ENCODE results near the gene SORCS2.

Gene SORCS2

GRCh38 chr4:7542781-7543180 is 350.4 kb downstream of the SORCS2 start:
- DNase-seq: no peak

DNA sequence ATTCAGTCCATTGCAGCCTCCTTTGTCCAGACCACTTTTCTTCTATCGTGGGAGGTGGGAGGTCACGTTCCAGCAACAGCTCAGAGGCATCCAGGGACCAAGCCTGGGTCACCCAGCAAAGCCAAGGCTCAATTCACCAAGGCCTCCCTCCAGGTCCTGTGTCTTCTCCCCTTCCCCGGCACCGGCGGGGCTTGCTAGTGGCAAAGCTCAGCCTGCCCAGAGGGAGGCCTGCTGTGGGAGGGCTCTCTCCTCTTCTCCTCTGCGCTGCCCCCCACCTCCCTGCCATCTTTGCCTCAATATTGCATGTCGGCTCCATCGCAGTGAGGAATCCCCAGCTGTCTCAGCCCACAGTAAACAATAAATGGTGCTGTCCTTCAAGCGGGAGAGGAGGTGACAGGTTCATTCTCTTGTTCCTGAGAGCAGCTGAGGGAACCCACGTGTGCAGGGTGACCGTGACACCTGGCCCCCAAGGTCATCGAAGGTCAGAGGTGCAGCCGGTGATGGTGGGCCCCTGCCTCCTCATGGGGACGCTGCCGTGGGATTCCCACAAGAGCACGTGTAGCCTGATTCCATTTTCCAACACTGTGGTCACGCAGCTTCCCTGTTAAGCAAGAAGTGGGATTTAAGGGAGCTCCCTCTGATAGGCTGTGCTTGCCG is 353.9 kb downstream of the SORCS2 start:
- DNase-seq: no peak

GRCh38 chr4:7546809-7547367 is 354.6 kb downstream of the SORCS2 start:
- no peak for DNase-seq

DNA sequence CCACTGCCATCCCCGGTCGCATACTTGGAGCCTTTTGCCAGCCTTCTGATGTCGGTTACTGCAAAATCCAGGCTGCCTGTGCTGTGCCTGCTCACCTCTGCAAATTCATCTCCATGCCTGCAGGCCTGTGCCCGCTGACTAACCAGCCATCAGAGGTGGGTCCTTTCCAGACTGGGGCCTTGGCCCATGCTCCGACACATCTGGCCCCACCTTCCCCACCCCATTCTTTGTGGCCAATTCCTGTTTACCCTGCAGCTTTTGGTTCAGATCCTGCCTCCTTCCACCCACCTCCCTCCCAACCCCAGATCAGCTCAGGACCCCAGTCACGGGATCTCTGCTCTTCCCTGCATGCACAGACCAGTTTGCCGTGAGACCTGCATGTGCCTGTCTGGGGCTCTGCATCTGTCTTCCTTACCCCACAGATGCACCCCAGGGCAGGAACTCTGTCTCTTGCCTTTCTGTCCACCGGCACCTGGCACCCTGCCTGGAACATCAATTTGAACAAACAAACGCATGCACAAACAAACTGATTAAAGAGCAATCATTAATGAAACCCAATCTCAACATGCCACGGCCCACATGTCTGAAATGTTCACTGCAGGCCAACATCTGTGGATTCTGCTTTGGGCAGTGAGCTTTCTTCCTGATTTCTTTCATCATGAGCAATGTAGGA is 355.2 kb downstream of the SORCS2 start:
- DNase-seq: no peak

DNA sequence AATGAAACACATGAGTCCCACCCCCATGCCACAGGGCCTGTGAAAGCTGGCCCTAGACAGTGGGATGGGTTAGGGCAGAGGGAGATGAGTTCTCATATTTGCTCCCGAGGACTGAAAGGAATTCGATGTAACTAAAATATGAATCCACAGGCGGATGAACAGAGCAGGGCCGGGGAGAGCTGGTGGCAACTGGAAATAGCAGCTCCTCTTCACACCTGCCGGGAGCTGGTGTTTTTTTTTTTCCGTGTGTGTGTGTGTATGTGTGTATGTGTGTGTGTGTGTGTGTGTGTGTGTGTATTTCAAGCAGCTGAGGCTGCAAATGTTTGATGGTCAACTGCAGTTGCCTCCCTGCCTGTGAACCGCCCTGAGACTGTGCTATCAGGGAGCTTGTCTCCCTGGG is 357.5 kb downstream of the SORCS2 start:
- no peak for DNase-seq

- no peak for DNase-seq
Measured at GRCh38 chr4:7552466-7552865, 360.1 kb downstream of the SORCS2 start.

DNA sequence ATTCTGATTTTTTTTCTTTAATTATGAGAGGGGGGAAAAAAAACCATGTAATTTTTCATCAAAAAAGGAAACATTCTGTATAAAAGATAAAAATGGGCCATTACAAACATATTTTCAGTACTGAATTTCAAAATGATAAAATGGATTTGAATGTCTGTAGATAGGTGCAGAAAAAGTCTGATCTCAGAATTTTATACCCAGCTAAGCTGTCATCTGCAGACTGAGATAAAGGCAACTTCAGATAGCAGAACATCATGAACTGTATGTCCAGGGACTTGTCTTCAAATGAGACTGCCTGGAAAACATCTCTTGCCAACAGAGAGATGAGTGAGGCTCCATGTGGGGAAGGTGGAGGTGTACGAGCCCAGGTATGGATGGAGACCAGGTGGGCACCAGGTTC is 360.9 kb downstream of the SORCS2 start:
- no peak for DNase-seq

- DNase-seq: no peak
Measured at GRCh38 chr4:7554905-7555304, 362.6 kb downstream of the SORCS2 start.

GRCh38 chr4:7556558-7556957 is 364.2 kb downstream of the SORCS2 start:
- no peak for DNase-seq

GRCh38 chr4:7557456-7557855 is 365.1 kb downstream of the SORCS2 start:
- DNase-seq: no peak

DNA sequence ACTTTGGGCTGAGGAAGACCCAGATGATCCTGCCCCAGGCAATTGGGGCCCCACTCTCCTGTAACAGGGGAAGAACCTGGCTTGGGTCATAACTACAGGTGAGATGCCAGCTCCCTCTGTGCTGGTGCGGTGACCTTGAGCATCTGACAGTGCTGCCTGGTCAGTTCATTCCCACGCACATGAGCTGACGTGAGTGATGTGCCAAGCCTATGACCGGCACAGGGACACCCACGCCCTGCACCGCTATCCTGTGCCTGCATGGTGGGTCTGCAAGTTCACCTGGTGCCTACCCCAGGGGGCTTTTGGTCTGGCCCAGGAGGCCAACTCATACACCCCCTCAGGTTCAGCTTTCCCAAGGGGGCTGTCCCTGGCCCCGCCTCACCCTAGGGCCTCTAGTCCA is 366.1 kb downstream of the SORCS2 start:
- no peak for DNase-seq

DNA sequence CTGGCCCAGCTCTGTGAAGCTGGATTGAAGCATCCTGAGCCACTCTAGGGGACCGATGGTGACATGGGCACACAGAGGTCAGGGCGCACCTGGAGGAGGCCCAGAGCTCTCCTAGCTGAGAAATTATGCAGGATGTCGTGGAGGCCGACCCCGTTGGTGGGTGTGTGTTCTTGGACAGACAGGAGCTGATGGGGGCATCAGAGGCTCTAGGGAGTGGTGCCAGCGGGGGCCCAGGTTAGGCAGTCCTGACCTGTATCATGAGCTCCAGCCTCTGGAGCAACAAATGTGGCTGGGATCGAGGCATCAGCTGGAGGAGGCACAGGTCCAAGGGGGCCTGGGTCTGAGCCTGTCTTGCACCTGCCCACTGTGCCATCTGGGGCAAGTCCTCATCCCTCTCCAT is 367.0 kb downstream of the SORCS2 start:
- DNase-seq: no peak

DNA sequence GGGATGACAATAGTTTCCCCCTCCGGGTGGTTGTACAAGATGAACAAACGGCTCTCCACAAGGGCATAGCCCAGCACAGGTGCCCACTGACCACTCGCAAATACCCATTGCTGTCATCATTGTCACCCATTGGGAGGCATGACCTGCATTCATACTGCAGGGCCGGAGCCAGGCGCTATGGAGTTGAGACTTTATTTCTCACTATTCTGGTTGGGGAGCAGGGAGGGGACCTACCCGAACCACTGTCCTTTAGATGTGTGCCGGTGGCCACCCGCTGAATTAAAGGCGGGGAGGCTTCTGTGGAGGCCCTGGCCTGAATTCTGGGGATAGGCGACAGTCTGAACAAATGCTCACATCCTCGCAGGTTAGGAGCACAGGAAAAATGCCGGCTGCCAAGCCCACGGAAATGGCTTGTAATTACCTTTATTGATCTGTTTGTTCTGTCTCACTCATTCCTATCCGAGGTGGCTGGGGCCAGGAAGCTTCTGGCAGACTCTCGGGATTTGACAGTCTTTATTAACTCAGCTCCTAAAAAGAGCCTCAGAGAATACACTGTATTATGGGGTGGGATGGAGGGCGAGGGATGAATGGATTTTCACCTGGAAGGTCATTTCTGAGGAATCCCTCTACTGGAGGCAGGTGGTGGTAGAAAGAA is 367.5 kb downstream of the SORCS2 start:
- DNase-seq: no peak

DNA sequence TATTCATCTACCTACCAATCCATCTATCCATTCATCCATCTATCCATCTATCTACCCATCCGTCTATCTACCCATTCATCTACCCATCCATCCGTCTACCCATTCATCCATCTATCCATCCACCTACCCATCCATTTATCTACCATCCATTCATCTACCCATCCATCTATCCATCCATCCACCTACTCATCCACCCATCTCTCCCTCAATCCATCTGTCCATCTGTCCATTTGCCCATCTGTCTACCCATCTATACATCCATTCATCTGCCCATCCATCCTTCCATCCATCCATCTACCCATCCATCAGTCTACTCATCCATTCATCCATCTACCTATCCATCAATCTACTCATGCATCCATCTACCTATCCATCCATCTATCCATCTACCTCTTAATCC is 369.2 kb downstream of the SORCS2 start:
- DNase-seq: no peak

DNA sequence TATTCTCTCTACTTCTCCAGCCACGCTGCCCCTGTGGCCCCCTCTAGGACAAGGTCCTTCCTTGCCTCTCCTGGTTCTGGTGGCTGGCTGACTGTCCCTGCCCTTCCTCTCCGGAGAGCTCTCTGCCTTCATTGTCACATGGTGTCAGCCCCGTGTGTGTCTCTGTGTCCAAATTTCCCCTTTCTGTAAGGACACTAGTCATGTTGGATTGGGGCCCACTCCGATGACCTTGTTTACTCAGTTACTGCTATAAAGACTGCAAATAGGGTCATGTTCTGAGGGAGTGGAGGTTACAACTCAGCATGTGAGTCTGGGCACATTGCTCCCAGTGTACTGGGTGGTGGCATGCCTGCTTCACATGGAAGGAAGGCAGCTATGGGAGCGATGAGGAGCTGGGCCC is 371.9 kb downstream of the SORCS2 start:
- no peak for DNase-seq

DNA sequence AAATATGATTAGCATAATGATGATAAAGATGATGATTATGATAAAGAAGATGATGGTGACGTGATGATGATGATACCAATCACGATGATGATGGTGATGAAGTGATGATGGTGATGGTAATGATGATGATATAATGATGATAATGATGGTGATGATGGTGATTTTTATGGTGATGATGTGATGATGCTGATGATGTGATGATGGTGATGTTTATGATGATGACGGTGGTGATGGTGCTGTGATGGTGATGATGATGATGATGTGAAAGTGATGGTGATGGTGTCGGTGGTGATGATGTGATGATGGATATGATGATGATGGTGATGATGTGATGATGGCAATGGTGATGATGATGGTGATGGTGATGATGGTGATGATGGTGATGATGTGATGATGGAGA is 373.1 kb downstream of the SORCS2 start:
- no peak for DNase-seq

DNA sequence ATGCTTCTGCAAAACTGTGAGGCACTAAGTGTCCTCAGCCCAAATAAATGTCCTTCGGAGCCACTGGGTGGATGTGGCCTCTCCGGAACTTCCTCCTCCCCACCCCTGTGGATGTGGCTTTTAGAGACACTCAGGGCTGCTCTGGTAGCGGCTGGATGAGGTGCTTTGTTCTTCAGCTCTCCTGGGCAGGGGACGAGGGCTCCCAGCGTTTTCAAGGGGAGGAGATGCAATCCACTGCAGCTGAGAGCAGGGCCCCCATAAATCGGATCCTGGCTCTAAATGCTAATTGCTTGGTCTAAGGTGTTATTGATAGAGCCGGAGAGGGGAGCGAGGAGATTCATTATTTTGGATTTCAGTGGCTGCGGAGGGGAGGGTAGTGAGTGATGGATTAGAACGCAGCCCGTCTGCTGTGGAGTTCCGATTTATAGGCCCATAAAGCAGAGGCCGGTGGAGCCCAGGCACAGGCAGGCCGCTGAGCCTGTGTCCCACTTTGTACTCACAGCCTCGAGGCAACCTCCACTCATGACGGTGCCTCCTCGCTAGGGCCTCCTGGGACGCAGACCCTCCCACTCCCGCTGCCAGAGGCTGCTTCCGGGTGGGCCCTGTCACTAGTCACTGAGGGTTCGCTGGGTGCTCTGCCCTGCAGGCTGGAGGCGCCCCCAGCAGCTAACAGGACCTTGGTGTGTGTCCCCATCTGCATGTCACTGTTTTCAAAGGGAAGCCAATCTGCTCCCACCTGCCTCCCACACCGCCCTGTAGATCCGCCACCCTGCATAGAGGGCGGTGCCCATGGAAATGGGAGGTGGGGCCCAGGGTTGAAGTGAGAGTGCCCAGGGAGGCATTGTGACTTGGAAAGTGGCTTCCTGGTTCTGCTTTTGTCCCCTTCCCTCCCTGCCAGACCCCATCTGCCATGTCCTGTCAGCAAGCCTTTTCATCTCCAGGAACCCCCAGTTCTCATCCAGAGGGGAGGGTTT is 377.8 kb downstream of the SORCS2 start:
- no peak for DNase-seq

GRCh38 chr4:7571001-7571400 is 378.7 kb downstream of the SORCS2 start:
- DNase-seq: no peak

DNA sequence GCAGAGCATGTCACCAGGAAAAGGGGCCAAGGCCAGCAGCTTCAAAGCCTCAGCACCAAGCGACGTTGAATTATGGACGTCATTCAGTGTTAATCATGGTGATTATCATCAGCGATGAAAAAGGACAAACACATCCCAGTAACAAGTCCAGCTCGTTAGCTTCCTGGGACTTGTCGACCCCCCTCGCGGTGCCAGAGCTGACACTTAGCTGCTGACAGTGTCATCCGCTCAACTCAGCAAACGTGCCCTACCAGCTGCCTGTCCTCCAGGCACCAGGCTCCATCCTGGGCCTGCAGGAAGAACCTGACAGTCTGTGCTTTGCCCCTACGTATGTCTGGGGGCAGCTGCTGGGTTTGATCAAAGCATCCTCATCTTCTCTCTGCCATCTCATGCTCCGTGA is 379.4 kb downstream of the SORCS2 start:
- DNase-seq: no peak

DNA sequence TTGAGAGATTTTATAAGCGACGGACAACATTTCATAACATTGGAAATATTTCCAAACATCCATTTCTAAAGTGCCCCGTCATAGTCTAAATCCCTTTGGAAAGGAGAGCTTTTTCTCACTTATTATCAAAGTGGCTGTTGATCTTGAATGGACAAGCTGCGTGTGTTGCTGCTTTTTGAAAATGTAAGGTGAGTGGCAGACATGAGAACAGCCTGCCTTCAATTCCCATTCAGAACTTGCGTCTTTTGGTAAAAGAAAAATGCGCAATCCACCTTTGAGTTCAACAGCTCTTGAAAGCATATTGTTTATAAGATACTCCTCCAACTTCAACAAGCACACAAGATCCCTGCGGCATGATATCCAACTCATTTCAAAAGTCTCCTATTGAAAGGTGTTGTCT is 380.6 kb downstream of the SORCS2 start:
- DNase-seq: no peak

DNA sequence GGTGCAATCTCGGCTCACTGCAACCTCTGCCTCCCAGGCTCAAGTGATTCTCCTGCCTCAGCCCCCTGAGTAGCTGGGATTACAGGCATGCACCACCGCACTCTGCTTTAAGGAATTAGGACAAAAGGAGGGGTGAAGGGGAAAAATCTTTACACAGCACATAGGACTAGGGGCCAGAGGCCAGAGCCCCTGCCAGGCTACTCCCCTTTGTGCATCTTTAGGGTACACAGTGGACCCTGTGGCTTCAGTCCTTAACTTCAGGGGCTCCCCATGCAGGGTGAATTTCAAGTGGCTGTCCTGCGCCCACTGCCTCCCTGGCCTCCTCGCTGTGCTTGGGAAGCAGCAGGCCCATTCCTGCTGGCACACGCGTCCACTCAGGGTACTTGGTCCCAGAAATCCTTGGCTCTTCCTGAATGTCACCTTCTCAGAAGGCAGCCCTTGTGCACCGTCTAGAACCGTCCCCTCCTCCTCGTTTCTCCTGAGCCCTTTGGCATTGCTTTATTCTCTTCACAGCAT is 381.3 kb downstream of the SORCS2 start:
- DNase-seq: no peak

DNA sequence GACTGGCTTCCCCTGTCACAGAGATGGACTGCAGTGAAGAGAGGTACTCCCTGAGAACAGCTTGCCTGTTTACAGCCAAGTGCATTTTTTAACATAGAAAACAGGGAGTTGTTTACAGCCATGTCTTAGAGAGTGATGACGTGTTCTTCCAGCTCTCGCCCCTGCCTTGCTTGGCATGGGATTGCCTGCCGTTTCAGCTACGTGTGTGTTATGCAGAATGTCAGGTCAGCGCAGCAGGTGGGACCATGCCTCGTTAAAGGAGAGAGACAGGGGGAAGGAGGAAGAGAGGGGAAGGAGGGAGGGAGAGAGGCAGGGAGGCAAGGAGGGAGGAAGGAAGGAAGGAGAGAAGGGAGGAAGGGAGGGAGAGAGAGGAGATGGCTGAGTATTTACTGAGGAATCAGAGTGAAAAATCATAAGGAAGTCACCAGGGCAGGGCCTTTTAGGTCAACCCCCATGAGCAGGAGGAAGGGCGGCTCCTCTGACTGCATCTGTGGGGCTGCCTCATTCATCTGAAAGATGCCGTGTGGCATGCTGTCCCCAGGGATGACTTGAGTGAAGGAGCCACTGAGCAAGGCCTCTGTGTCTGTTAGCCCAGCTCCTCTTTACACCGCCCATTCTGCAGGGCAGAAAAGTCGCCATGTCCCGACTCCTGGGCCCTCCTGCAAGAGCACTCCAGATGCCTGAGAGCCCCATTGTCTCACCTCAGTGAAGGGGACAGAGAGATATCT is 382.1 kb downstream of the SORCS2 start:
- DNase-seq: no peak
